Upper lobe of right lung (tissue), 1 donor: ENCODE data around the gene ABLIM3. TPM values are rescaled to one million over a fixed set of nuclear protein-coding genes. Genes with fewer than 3 reads are reported as not detected.

Experiments used
- ATAC-seq: fragments of 200-7000 bp; cut with Tn5 transposase; one replicate; pipeline ENCODE4 v1.9.1; 2020; ENCODE audit warnings: mild to moderate bottlenecking, moderate library complexity
- DNase-seq: peaks from one replicate; pipeline ENCODE4 v3.0.0-alpha.2; 2020
- H3K27ac ChIP-seq: fragments of 200-600 bp; one replicate; pipeline ENCODE4 v1.8.0; 2022
- H3K27me3 ChIP-seq: fragments of 200-600 bp; one replicate; pipeline ENCODE4 v1.8.0; 2022; ENCODE audit warnings: mild to moderate bottlenecking
- H3K36me3 ChIP-seq: fragments of 200-600 bp; one replicate; pipeline ENCODE4 v1.8.0; 2022
- H3K4me1 ChIP-seq: fragments of 200-600 bp; one replicate; pipeline ENCODE4 v1.8.0; 2022
- H3K4me3 ChIP-seq: fragments of 200-600 bp; one replicate; pipeline ENCODE4 v1.8.0; 2022; ENCODE audit warnings: mild to moderate bottlenecking
- H3K9me3 ChIP-seq: fragments of 200-600 bp; one replicate; pipeline ENCODE4 v1.8.0; 2022
- CTCF ChIP-seq: fragments of 200-600 bp; IDR thresholded peaks from one replicate; pipeline ENCODE4 v1.8.0; 2022; ENCODE audit warnings: antibody characterized with exemption
- intact Hi-C: fragments of 100-400 bp; cut with DNase I; formaldehyde crosslinking; loops from one replicate; pipeline ENCODE4 v1.11.0; 2022
- total RNA-seq: library from RNA; stranded (reverse); fragmentation: NEBNext Ultra II Directional; extraction: Animal tissue kit (Norgen Biotek cat#: 25700); gene quantifications from one replicate; pipeline ENCODE4 v1.2.1, GENCODE V29; 2021
- donor health status: DM: no; HTN: yes; CAD: no; lungs with severe emphysema.

ABLIM3 gene
- total RNA-seq, 1 donor from 2014 or later: 31.9 TPM

GRCh38 chr5:149161026-149161687 is 19.9 kb downstream of the ABLIM3 start:
- Histone ChIP-seq H3K4me3 (no peak overlapping the region), H3K27ac (peak overlapping the region; percentile 14), H3K4me1 (peaks cover 21% of the 10 kb centered on the region), H3K36me3 (no peaks in the 10 kb centered on the region), H3K27me3 (no peaks in the 10 kb centered on the region), H3K9me3 (no peaks in the 10 kb centered on the region)
- DNase-seq: no peak
- no peak for TF ChIP-seq CTCF
- peak; percentile 71 for ATAC-seq
- intact Hi-C loops: no loop called here

- no peaks in the 10 kb centered on the region for H3K27me3 ChIP-seq
- intact Hi-C loops: no loop called here
- no peak for DNase-seq
- H3K9me3 ChIP-seq: no peaks in the 10 kb centered on the region
- peaks cover 21% of the 10 kb centered on the region for H3K4me1 ChIP-seq
- ATAC-seq: no peak
- no peaks in the 10 kb centered on the region for H3K36me3 ChIP-seq
- peak overlapping the region; percentile 14 for H3K27ac ChIP-seq
- H3K4me3 ChIP-seq: no peak overlapping the region
- TF ChIP-seq CTCF: no peak
Observed at GRCh38 chr5:149161850-149162249, 20.6 kb downstream of the ABLIM3 start.

GRCh38 chr5:149162401-149163084 is 21.2 kb downstream of the ABLIM3 start:
- no peak for TF ChIP-seq CTCF
- H3K4me3 ChIP-seq: no peak overlapping the region
- H3K9me3 ChIP-seq: no peaks in the 10 kb centered on the region
- ATAC-seq (no peak), DNase-seq (no peak)
- no peak overlapping the region for H3K27ac ChIP-seq
- H3K27me3 ChIP-seq: no peaks in the 10 kb centered on the region
- peaks cover 21% of the 10 kb centered on the region for H3K4me1 ChIP-seq
- no peaks in the 10 kb centered on the region for H3K36me3 ChIP-seq
- intact Hi-C loops: no loop called here

GRCh38 chr5:149164731-149165130 is 23.4 kb downstream of the ABLIM3 start:
- H3K27me3 ChIP-seq: no peaks in the 10 kb centered on the region
- intact Hi-C loops: no loop called here
- no peak overlapping the region for H3K27ac ChIP-seq
- peaks cover 21% of the 10 kb centered on the region for H3K4me1 ChIP-seq
- no peak for DNase-seq
- no peaks in the 10 kb centered on the region for H3K36me3 ChIP-seq
- TF ChIP-seq CTCF: no peak
- no peak for ATAC-seq
- no peak overlapping the region for H3K4me3 ChIP-seq
- H3K9me3 ChIP-seq: no peaks in the 10 kb centered on the region

- H3K27ac ChIP-seq: no peak overlapping the region
- ATAC-seq (no peak), DNase-seq (no peak)
- no peaks in the 10 kb centered on the region for H3K36me3 ChIP-seq
- H3K4me3 ChIP-seq: no peak overlapping the region
- intact Hi-C loops: no loop called here
- no peaks in the 10 kb centered on the region for H3K9me3 ChIP-seq
- no peaks in the 10 kb centered on the region for H3K27me3 ChIP-seq
- H3K4me1 ChIP-seq: peaks cover 13% of the 10 kb centered on the region
- no peak for TF ChIP-seq CTCF
Observed at GRCh38 chr5:149166128-149166527, 24.8 kb downstream of the ABLIM3 start.
